ENCODE data around the gene BPIFA1. TPM values are rescaled to one million over a fixed set of nuclear protein-coding genes. Genes with fewer than 3 reads are reported as not detected.

BPIFA1 gene
- total RNA-seq, 2 experiments from 2014 or later, result not detected

DNA sequence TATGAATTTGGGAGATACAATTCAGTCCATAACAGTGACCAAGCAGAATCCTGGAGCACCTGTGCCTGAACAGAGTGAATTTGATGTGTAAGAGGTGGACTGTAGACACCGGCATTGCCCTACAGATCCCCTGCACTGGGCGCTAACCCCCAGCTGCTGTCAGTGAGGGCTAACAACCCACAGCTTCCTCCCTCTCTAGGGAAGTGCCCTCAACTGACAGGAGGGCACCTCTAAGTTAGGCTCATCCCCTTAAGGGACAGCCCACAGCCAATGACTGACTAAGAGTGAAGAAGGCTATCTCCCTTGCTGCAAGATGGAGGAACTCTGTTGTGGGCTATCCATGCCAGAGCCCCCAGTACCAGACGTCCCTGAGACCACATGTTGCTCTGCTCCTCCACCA lies 31.9 kb downstream of the BPIFA1 start:
- Histone ChIP-seq H3K79me2 (ENCODE audit: insufficient read depth, low read depth, low read length) (no peaks in the 10 kb centered on the region), H3K9me2 (ENCODE audit: insufficient read depth, low read length) (no peaks in the 10 kb centered on the region), H3K4me3 (ENCODE audit: low read depth, low read length, poor library complexity, severe bottlenecking) (no peak overlapping the region), H3K9me3 (ENCODE audit: low read length) (no peaks in the 10 kb centered on the region), H3K4me1 (ENCODE audit: insufficient read depth, low read length, poor library complexity, severe bottlenecking) (no peaks in the 10 kb centered on the region), H4K20me1 (ENCODE audit: insufficient read depth, low read length) (no peaks in the 10 kb centered on the region), H2AFZ (ENCODE audit: low read length) (no peak overlapping the region), H3K4me2 (ENCODE audit: low read length) (no peak overlapping the region), H3K27ac (ENCODE audit: low read depth, low read length, poor library complexity, severe bottlenecking) (no peak overlapping the region), H3K36me3 (ENCODE audit: insufficient read depth, low read length) (no peaks in the 10 kb centered on the region)
- no peak for DNase-seq (ENCODE audit: low spot score)
- intact Hi-C loops (cut with micrococcal nuclease; ENCODE audit: unreplicated experiment), result no loop called here
- TF ChIP-seq EZH2phosphoT487 (IDR thresholded peaks at IDR 0.05; ENCODE audit: borderline replicate concordance, low read depth, low read length), result no peak
- TF ChIP-seq, protein P1, sequence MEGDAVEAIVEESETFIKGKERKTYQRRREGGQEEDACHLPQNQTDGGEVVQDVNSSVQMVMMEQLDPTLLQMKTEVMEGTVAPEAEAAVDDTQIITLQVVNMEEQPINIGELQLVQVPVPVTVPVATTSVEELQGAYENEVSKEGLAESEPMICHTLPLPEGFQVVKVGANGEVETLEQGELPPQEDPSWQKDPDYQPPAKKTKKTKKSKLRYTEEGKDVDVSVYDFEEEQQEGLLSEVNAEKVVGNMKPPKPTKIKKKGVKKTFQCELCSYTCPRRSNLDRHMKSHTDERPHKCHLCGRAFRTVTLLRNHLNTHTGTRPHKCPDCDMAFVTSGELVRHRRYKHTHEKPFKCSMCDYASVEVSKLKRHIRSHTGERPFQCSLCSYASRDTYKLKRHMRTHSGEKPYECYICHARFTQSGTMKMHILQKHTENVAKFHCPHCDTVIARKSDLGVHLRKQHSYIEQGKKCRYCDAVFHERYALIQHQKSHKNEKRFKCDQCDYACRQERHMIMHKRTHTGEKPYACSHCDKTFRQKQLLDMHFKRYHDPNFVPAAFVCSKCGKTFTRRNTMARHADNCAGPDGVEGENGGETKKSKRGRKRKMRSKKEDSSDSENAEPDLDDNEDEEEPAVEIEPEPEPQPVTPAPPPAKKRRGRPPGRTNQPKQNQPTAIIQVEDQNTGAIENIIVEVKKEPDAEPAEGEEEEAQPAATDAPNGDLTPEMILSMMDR (conservative IDR thresholded peaks at IDR 0.05; ENCODE audit: low read length), result no peak
- ChIA-PET POLR2A (no interaction called here), CTCF (ENCODE audit: unreplicated experiment) (no interaction called here)
- no TSS peak for BruUV-seq (replicated peaks)

DNA sequence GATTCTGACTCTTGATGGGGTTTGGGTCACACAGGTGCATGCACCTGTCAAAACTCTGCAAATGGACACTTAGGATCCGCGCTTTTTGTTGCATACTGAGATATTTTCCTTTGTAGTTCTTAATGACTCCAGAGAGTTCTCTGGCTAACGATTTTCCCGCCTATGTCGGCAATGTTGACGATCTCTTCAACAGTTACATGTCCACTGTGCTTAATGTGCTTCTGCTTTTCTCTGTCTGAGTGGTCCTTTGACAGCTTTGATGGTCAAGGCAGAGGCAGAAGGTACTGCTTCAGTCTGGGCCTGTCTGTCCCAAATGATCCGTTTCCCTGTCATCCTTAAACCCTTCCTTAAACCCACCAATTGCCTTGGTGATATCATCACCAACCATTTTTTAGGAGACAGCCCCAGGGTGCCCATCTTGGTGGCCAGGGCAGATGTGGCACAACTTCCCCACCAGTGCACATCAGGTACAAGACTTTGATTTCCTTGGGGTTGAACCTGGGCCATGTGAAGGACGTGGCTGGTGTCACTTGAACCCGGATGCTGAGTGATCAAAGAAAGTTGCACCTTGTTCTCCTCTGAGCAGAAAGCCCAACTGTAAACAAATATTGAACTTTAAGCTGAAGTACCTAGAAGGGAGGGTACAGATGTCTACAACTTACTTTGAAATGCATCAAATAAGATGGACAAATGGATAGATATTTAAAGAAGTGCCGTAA lies 36.5 kb downstream of the BPIFA1 start:
- Histone ChIP-seq H4K20me1 (ENCODE audit: insufficient read depth, low read length) (no peaks in the 10 kb centered on the region), H3K27ac (ENCODE audit: low read depth, low read length, poor library complexity, severe bottlenecking) (no peak overlapping the region), H3K9me3 (ENCODE audit: low read length) (no peaks in the 10 kb centered on the region), H3K4me1 (ENCODE audit: insufficient read depth, low read length, poor library complexity, severe bottlenecking) (no peaks in the 10 kb centered on the region), H3K79me2 (ENCODE audit: insufficient read depth, low read depth, low read length) (no peaks in the 10 kb centered on the region), H3K9me2 (ENCODE audit: insufficient read depth, low read length) (no peaks in the 10 kb centered on the region), H3K4me2 (ENCODE audit: low read length) (no peak overlapping the region), H3K4me3 (ENCODE audit: low read depth, low read length, poor library complexity, severe bottlenecking) (no peak overlapping the region), H2AFZ (ENCODE audit: low read length) (no peak overlapping the region), H3K36me3 (ENCODE audit: insufficient read depth, low read length) (no peaks in the 10 kb centered on the region)
- no peak for DNase-seq (ENCODE audit: low spot score)
- TF ChIP-seq, protein P1 (conservative IDR thresholded peaks at IDR 0.05; ENCODE audit: low read length), result no peak
- TF ChIP-seq EZH2phosphoT487 (IDR thresholded peaks at IDR 0.05; ENCODE audit: borderline replicate concordance, low read depth, low read length), result no peak
- intact Hi-C loops (cut with micrococcal nuclease; ENCODE audit: unreplicated experiment), result no loop called here
- POLR2A ChIA-PET, result interaction anchor here (0.5 kb wide), 1 partner anchor 177 kb away, joined by 3 read pairs; no protein-coding TSS in a partner anchor
- no TSS peak for BruUV-seq (replicated peaks)
- CTCF ChIA-PET (ENCODE audit: unreplicated experiment), result no interaction called here

DNA sequence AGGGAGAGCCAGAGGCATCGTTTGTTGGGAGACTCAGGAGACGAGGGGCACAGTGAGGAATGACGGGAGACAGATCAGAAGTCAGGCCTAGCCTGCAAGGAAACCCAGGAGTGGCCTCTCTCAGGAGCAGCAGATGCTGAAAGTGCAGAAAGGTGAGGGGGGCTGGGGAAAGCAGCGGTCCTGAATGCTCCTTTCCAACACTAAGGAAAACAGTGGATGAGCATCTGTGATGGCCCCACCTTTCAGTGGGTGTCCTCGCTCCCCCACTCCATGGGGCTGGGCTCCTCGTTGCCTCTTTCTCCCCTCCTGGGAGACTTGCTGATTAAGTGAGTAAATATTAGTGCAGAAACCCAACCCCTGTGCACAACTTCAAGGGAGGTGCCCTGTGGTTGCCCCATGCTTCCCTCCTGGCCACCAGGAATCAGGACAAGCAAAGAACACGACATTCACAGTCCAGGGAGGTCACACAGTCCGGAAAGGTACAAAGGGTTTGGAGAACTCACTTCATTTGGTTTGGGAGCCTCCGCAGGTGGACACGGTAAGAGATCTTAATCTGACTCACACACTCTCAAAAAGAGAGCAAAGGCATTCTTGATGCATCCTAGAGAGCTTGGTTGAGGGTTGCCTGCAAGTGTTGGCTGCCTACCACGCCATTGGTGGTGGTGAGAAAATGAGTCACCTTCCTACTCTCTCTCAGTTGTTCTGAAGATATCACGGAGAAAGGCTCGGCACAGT lies 37.5 kb downstream of the BPIFA1 start:
- no peak overlapping the region for H3K4me2 ChIP-seq (ENCODE audit: low read length)
- no peak overlapping the region for H3K4me3 ChIP-seq (ENCODE audit: low read depth, low read length, poor library complexity, severe bottlenecking)
- H3K4me1 ChIP-seq (ENCODE audit: insufficient read depth, low read length, poor library complexity, severe bottlenecking), result no peaks in the 10 kb centered on the region
- H3K9me2 ChIP-seq (ENCODE audit: insufficient read depth, low read length), result no peaks in the 10 kb centered on the region
- POLR2A ChIA-PET, result no interaction called here
- BruUV-seq (replicated peaks), result no TSS peak
- no peaks in the 10 kb centered on the region for H3K36me3 ChIP-seq (ENCODE audit: insufficient read depth, low read length)
- H3K27ac ChIP-seq (ENCODE audit: low read depth, low read length, poor library complexity, severe bottlenecking), result no peak overlapping the region
- intact Hi-C loops (cut with micrococcal nuclease; ENCODE audit: unreplicated experiment), result no loop called here
- H2AFZ ChIP-seq (ENCODE audit: low read length), result no peak overlapping the region
- H3K79me2 ChIP-seq (ENCODE audit: insufficient read depth, low read depth, low read length), result no peaks in the 10 kb centered on the region
- CTCF ChIA-PET (ENCODE audit: unreplicated experiment), result no interaction called here
- TF ChIP-seq, protein P1 (conservative IDR thresholded peaks at IDR 0.05; ENCODE audit: low read length), result no peak
- TF ChIP-seq EZH2phosphoT487 (IDR thresholded peaks at IDR 0.05; ENCODE audit: borderline replicate concordance, low read depth, low read length), result no peak
- DNase-seq (ENCODE audit: low spot score), result no peak
- H4K20me1 ChIP-seq (ENCODE audit: insufficient read depth, low read length), result no peaks in the 10 kb centered on the region
- H3K9me3 ChIP-seq (ENCODE audit: low read length), result no peaks in the 10 kb centered on the region

All from OCI-LY7 (cell line).